ENCODE measurements around the gene KCNMA1.

The KCNMA1 gene

DNA sequence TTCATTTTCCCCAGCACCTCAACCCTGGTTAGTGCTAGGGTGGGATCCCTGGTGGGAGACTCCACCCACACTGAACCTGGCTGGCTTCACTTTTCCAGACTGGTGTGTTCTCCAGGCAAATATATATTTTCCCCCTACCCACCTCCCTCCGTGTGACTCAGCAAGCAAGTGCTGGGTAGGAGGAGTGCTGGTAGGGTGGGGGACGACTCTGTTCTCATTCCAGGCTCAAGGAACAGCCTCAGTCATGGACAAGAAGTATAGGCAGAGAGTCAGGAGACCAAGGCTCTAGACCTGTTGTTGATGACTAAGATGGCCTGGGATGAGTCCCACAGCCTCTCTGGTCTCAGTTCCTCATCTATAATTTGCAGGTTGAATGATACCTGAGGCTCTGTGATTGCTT, 328.1 kb downstream of the KCNMA1 start:
- H3K4me3 ChIP-seq (ENCODE audit: low read depth, low read length), result no peak overlapping the region
- TF ChIP-seq, protein P1, sequence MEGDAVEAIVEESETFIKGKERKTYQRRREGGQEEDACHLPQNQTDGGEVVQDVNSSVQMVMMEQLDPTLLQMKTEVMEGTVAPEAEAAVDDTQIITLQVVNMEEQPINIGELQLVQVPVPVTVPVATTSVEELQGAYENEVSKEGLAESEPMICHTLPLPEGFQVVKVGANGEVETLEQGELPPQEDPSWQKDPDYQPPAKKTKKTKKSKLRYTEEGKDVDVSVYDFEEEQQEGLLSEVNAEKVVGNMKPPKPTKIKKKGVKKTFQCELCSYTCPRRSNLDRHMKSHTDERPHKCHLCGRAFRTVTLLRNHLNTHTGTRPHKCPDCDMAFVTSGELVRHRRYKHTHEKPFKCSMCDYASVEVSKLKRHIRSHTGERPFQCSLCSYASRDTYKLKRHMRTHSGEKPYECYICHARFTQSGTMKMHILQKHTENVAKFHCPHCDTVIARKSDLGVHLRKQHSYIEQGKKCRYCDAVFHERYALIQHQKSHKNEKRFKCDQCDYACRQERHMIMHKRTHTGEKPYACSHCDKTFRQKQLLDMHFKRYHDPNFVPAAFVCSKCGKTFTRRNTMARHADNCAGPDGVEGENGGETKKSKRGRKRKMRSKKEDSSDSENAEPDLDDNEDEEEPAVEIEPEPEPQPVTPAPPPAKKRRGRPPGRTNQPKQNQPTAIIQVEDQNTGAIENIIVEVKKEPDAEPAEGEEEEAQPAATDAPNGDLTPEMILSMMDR (IDR thresholded peaks at IDR 0.05; ENCODE audit: low read depth, low read length), result no peak

DNA sequence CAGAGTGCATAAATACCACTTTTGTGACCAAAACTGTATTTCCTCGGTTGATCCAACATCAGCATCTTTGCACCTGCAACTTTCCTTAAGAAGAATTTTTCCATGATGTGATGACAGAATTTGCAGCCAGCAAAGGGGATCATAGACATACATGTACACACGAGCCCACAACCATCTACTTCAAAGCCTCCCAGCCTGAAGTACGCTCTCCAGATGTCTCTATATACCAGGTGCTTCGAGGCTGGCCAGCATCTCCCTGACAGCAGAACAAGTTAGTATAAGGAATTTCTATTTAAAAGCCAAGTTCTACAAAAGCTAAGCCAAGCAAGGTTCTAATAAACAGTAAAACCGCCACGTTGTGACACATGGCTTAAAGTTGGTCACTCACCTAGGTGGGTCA, 328.5 kb downstream of the KCNMA1 start:
- H3K4me3 ChIP-seq (ENCODE audit: low read depth, low read length), result no peak overlapping the region
- TF ChIP-seq, protein P1 (IDR thresholded peaks at IDR 0.05; ENCODE audit: low read depth, low read length), result no peak

DNA sequence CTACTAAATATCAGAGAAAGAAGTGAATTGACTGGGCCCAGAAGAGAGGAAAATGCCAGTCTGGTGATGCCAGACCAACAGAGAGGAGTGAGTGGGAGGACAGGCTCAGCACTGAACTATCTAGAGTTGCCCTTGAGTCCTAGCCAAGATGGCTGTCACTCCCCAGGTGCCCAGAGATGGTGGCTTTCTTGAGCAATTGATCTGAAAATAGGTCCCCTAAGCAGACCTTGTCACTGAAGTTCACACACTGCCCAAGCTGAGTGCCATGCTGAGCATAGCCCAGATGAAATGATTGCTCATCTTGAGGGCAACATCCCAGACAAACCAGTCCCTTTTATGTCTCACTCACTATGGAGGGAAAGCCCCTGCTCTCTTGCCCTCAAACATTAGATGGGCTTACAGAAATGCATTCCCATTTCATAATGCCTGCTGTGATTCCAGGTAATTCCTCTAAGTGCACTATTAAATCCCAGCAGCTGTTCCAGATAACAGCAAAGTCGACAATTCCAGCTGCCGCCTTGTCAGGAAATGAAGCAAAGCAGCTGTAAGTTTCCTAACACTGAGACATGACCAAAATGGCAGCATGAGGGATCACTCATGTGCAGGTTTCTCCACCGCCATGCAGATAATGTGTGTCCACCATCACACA, 329.4 kb downstream of the KCNMA1 start:
- TF ChIP-seq, protein P1 (IDR thresholded peaks at IDR 0.05; ENCODE audit: low read depth, low read length), result no peak

DNA sequence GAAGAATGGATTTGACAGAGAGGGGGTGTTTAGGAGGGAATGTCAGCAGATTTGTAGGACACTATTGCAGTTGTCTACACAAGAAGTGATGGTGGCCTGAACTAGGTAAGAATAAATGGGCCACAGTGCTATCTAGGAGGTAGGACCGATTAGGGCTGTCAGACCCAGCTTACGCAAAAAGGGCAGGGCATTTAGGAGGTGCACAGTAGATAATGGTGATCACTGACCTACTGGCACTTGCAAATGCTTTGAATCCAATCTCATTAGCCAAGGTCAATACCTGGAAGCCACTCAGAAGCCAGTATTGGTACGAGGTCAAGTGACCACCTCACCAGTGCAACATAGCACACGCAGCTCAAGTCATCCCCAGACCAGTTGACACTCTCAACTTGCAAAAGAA, 330.9 kb downstream of the KCNMA1 start:
- TF ChIP-seq, protein P1 (IDR thresholded peaks at IDR 0.05; ENCODE audit: low read depth, low read length), result no peak
- H3K4me3 ChIP-seq (ENCODE audit: low read depth, low read length), result no peak overlapping the region

More for the DNA sequence above, 329.4 kb downstream of the KCNMA1 start:
- no peak overlapping the region for H3K4me3 ChIP-seq (ENCODE audit: low read depth, low read length)

DNA sequence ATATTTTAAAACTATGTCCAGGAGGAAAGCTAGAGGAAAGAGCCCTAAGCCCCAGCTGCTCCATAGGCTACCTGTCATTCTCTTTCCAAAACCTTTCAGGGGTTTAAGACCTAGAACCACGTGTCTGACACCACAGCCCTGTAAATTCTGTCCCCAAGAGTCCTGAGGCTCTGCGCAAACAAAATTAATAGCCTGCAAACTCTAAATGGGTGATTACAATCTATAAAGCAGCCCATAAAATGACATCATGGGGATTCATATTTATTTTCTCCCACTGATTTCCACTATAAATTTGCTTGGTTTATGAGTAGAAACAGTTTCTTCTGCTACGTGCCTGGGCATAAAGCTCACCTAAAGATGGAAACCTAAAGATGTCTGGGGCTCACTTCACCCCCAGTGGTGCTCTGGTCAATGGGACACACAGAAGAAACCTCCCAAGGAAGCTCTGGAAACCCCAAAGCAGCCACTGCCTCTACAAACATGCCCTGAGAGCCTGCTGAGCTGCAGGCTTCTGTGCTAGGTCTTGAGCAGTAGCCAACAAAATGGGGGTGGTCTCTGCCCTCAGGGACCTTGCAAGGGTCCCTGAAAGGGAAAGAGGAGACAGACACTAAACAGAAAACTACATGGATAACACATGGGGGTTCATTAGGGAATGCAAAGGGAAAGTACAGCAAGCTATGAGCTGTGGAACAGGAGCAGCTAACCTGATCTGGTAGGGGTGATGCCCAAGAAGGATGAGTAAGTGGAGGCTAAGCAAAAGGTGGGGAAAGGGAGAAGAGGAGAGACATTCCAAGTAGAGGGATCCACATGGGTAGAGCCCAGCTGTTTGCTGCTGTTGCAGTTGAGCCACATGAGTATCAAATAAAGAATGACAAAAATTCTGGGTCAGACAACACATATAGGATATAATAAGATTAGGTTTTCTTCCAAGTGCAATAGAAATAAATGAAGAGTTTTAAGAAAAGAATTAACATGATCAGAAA, 331.7 kb downstream of the KCNMA1 start:
- TF ChIP-seq, protein P1 (IDR thresholded peaks at IDR 0.05; ENCODE audit: low read depth, low read length), result no peak
- no peak overlapping the region for H3K4me3 ChIP-seq (ENCODE audit: low read depth, low read length)

DNA sequence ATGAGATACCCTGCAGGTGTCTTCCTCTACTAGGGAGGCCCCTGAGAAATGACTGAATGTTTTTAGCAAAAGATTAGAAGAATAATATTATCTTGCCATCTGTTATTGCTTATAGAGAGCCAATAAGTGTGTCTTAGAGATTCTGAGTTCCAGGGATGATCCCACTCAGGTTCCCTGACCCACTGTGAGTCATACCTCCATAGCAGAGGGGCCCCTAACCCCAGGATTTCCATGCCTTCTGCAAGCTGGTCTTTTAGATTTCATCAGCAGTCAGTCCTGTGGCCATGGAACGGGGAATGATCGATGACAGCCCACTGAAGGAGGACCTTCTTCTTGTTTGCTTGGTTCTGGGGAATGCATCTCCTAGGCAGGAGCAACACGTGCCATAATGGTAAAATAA, 333.4 kb downstream of the KCNMA1 start:
- H3K4me3 ChIP-seq (ENCODE audit: low read depth, low read length), result no peak overlapping the region
- TF ChIP-seq, protein P1 (IDR thresholded peaks at IDR 0.05; ENCODE audit: low read depth, low read length), result no peak

DNA sequence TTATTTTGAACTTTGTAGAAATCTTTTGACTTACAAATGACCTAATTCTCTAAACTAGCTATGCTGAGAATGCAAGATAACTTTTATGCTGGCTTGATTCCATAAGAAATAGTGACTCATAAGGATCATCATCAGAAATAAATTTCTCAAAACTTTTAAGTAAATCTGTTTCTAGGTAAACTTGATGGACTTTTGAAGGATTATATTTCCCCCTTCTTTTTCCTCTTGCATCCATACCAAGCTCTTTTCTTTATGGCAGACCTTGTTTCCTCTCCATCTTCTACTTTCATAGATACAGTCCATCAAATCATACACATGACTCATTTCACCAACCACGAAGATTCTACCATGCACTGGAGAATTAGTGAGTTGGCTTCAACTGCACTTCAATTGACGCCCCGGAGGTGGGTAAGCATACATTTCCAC, 336.3 kb downstream of the KCNMA1 start:
- H3K4me3 ChIP-seq (ENCODE audit: low read depth, low read length), result no peak overlapping the region
- TF ChIP-seq, protein P1 (IDR thresholded peaks at IDR 0.05; ENCODE audit: low read depth, low read length), result no peak
